DMS153 (cell line): Measurements from ENCODE around the gene UPK1A.
"Not testable (repeated sequence)": the region's sequence is repeated elsewhere in the genome, so short reads cannot be mapped to it uniquely, and the experiment has no call there.

Source experiments
- DNase-seq: peaks from one replicate; lab custom pipeline; 2025; lab: John Stamatoyannopoulos, UW

Gene UPK1A

GRCh38 chr19:35718345-35719041 lies 52.2 kb downstream of the UPK1A start:
- no peak for DNase-seq

GRCh38 chr19:35719402-35720162 lies 53.3 kb downstream of the UPK1A start:
- no peak for DNase-seq

GRCh38 chr19:35720163-35720524 lies 53.8 kb downstream of the UPK1A start:
- no peak for DNase-seq

GRCh38 chr19:35720648-35721047 lies 54.3 kb downstream of the UPK1A start:
- DNase-seq: no peak

DNA sequence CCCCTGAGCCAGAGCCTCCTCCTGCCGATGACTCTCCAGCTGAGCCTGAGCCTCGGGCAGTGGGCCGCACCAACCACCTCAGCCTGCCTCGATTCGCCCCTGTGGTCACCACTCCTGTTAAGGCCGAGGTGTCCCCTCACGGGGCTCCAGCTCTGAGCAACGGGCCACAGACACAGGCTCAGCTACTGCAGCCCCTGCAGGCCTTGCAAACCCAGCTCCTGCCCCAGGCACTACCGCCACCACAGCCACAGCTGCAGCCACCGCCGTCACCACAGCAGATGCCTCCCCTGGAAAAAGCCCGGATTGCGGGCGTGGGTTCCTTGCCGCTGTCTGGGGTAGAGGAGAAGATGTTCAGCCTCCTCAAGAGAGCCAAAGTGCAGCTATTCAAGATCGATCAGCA lies 55.1 kb downstream of the UPK1A start:
- no peak for DNase-seq

- no peak for DNase-seq
These were observed 56.1 kb downstream of the UPK1A start for GRCh38 chr19:35722461-35722860.

- DNase-seq: no peak
These were observed 56.6 kb downstream of the UPK1A start for GRCh38 chr19:35722897-35723296.

GRCh38 chr19:35723671-35724070 lies 57.4 kb downstream of the UPK1A start:
- no peak for DNase-seq

DNA sequence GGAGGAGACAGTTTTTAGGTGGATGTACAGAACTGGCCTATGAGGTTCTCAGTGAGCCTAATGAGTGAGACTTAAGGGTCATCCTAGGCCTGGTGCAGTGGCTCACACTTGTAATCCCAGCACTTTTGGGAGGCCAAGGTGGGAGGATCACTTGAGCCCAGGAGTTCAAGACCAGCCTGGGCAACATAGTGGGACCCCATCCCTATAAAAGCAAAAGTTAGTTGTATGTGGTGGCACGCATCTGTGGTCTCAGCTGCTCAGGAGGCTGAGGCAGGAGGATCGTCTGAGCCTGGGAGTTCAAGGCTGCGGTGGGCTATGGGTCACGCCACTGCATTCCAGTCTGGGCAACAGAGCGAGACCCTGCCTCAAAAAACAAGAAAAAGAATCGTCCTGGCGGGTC lies 57.8 kb downstream of the UPK1A start:
- DNase-seq: not testable (repeated sequence)

DNA sequence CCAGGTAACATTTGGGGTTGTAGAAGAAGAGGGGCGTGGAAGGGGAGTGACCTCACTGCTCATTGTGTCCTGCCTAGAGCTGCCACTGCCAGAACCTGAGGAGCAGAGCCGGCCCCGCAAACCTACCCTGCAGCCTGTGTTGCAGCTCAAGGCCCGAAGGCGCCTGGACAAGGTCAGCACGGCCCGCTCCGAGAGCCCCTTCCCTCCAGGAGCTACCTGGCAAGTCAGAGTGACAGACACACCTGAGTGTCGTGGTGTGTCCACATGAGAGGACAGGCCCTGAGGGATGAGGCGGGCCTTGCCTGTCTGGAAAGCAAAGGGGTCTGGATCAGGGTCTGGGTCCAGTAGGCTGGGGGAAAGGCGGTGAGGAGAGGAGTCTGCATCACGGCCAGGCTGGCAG lies 58.2 kb downstream of the UPK1A start:
- no peak for DNase-seq

DNA sequence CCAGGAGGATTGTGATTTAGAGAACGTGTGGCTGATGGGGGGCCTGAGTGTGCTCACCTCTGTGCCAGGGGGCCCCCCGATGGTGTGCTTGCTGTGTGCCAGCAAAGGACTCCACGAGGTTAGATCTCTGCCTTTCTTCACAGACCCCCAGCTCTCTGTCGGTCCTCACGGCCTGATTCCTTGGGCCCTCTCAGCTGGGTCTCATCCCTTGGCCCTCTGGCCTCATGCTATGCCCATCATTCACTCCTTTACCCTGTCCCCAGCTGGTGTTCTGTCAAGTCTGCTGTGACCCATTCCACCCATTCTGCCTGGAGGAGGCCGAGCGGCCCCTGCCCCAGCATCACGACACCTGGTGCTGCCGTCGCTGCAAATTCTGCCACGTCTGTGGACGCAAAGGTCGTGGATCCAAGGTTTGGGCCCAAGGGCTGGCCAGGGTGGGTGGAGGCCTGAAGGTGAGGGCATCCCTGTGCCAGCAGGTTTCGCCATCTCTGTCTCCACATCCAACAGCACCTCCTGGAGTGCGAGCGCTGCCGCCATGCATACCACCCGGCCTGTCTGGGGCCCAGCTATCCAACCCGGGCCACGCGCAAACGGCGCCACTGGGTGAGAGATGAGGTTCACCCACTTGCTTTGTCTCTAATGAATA lies 59.0 kb downstream of the UPK1A start:
- no peak for DNase-seq

DNA sequence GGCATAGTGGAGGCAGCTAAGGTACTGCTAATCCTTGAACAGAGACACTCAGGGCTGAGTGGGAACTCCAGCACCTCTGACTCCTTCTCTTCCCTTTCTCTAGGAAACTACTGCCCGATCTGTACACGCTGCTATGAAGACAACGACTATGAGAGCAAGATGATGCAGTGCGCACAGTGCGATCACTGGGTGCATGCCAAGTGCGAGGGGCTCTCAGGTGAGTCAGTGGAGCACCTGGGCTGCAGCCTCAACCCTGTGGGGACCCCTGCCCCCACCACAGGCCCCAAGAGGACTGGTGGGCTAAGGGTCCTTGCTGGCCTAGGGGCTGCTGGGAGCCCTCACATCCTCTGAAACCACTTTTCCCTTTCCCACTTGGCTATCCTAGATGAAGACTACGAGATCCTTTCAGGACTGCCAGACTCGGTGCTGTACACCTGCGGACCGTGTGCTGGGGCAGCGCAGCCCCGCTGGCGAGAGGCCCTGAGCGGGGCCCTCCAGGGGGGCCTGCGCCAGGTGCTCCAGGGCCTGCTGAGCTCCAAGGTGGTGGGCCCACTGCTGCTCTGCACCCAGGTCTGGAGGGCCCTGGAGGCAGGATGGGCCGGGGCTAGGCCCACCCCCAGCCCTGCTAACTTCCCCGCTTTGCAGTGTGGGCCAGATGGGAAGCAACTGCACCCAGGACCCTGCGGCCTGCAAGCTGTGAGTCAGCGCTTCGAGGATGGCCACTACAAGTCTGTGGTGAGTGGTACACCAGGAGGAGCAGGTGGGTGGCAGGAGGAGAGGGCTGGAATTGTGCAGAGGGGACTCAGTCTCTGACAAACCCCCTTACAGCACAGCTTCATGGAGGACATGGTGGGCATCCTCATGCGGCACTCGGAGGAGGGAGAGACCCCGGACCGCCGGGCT lies 61.0 kb downstream of the UPK1A start:
- DNase-seq: no peak
